OCI-LY3 (cell line): ENCODE results near the gene PGAP3.

Experiments used
- EZH2phosphoT487 ChIP-seq: fragments of 200-600 bp; shearing (Covaris generic); IDR thresholded peaks from 2 replicates; pipeline ENCODE4 v1.6.1; 2018; ENCODE audit warnings: antibody characterized with exemption, mixed run types, low read depth
- TF ChIP-seq, protein P1 (sequence below): fragments of 200-600, 300-600 bp; sonication (generic); IDR thresholded peaks from 2 replicates; pipeline ENCODE4 v1.5.1; 2014; ENCODE audit warnings: antibody characterized with exemption, low read length, low read depth

DNA sequence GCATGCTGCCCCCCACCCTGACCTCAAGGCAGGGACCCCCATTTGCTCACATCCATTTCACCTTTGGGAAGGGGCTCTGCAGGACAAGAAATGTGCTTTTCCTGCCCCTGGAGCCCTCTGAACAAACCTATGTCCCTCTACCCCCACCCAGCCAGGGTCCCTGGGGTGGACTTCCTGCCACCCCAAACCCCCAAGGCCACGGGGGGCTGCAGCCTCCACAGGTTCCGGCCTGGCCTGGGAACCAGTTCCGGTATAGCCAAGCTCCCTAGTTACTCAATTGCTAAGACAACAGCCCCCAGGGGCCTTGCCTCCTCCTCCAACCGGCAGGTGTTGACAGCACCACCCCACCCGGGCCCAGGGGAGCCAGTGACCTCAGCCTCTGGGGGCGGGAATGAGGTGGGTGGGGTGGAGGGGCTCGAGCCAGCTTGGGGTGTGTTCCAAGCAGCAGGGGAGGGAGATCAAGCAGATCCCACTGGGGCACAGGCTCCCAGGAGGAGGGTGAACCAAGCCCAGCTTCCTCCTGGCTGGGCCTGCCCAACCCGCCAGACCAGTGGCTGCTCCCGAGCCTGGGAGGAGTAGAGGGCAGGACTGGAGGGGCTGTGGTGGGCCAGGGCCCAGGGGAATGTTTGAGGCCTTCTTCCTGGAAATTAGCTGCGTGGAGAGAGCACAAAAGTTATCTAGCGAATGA lies 13.0 kb downstream of the PGAP3 start:
- TF ChIP-seq, protein P1, sequence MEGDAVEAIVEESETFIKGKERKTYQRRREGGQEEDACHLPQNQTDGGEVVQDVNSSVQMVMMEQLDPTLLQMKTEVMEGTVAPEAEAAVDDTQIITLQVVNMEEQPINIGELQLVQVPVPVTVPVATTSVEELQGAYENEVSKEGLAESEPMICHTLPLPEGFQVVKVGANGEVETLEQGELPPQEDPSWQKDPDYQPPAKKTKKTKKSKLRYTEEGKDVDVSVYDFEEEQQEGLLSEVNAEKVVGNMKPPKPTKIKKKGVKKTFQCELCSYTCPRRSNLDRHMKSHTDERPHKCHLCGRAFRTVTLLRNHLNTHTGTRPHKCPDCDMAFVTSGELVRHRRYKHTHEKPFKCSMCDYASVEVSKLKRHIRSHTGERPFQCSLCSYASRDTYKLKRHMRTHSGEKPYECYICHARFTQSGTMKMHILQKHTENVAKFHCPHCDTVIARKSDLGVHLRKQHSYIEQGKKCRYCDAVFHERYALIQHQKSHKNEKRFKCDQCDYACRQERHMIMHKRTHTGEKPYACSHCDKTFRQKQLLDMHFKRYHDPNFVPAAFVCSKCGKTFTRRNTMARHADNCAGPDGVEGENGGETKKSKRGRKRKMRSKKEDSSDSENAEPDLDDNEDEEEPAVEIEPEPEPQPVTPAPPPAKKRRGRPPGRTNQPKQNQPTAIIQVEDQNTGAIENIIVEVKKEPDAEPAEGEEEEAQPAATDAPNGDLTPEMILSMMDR: no peak
- no peak for TF ChIP-seq EZH2phosphoT487
